H1 (cell line): ENCODE measurements around the gene CCDC185.

Experiments used
- CREB1 ChIP-seq: IDR thresholded peaks from 2 replicates; pipeline ENCODE4 v1.6.1; 2012; ENCODE audit warnings: inconsistent platforms
- EZH2 ChIP-seq: fragments of 200-600 bp; sonication (generic); IDR thresholded peaks from 2 replicates; pipeline ENCODE4 v1.7.1; 2012; ENCODE audit warnings: low read depth, mild to moderate bottlenecking, moderate library complexity, low read length, inconsistent platforms; ENCODE audit not compliant: severe bottlenecking
- GABPA ChIP-seq: IDR thresholded peaks from 2 replicates; pipeline ENCODE4 v1.6.1; 2011; ENCODE audit warnings: mild to moderate bottlenecking, low read length, moderate library complexity, borderline replicate concordance; ENCODE audit not compliant: insufficient read depth
- MAFK ChIP-seq: IDR thresholded peaks from 2 replicates; pipeline ENCODE4 v1.6.1; 2012; ENCODE audit warnings: low read depth, mild to moderate bottlenecking, improper control_type of control experiment, low read length
- POLR2A ChIP-seq, 2 experiments: IDR thresholded peaks; 1 replicate in 1 of 2; 2 replicates in 1 of 2; pipeline ENCODE4 v1.6.1; 2011; ENCODE audit warnings: low read depth in 2 of 2, low read length in 2 of 2, mild to moderate bottlenecking in 2 of 2; ENCODE audit errors: control extremely low read depth in 1 of 2

DNA sequence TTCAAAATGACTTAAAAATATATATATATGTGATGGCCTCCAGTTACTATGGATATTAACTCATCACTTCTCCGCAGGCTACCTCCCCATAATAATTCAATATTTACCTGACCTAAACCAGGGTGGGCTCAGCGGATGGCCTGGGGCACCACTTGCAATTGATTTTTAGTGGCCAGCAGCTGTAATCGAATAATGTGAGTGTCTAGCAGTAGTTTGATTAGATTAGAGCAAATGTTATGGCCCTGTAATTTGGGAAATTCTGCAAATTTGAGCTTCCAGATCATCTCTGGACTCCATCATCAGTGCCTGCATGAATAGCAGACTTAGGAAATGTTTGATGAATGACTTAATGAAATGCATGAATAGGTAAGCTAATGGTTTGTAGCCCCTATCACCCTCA lies 44.0 kb upstream of the CCDC185 start:
- TF ChIP-seq EZH2, result no peak
- no peak for TF ChIP-seq POLR2A (IDR thresholded peaks at IDR 0.05; ENCODE audit: control extremely low read depth in 1 of 2, low read depth in 2 of 2, low read length in 2 of 2)
- no peak for TF ChIP-seq MAFK
- no peak for TF ChIP-seq CREB1
- TF ChIP-seq GABPA, result no peak
